Trophoblast cell (in vitro differentiated cells and primary cell): ENCODE data around the gene CMYA5.

ENCODE experiments used
- DNase-seq, 2 donors: peaks; one replicate each; pipeline ENCODE4 v3.0.0-alpha.2; 2016
- H2AFZ ChIP-seq: 2 replicates; pipeline ENCODE4 v1.6.1; 2013; ENCODE audit warnings: low read length, moderate library complexity, mild to moderate bottlenecking; ENCODE audit not compliant: insufficient read depth, poor library complexity
- H2AK5ac ChIP-seq: 2 replicates; pipeline ENCODE4 v1.6.1; 2013; ENCODE audit warnings: mild to moderate bottlenecking, low read length
- H2BK120ac ChIP-seq: 2 replicates; pipeline ENCODE4 v1.6.1; 2013; ENCODE audit warnings: low read length, mild to moderate bottlenecking, moderate library complexity; ENCODE audit not compliant: insufficient read depth, poor library complexity
- H2BK12ac ChIP-seq: 2 replicates; pipeline ENCODE4 v1.6.1; 2013; ENCODE audit warnings: mild to moderate bottlenecking, low read length, moderate library complexity
- H2BK5ac ChIP-seq: 2 replicates; pipeline ENCODE4 v1.6.1; 2013; ENCODE audit warnings: low read length, low read depth, moderate library complexity, mild to moderate bottlenecking; ENCODE audit not compliant: poor library complexity
- H3K14ac ChIP-seq: 2 replicates; pipeline ENCODE4 v1.6.1; 2013; ENCODE audit warnings: mild to moderate bottlenecking, low read length
- H3K18ac ChIP-seq: 2 replicates; pipeline ENCODE4 v1.6.1; 2013; ENCODE audit warnings: mild to moderate bottlenecking, low read length
- H3K23ac ChIP-seq: 2 replicates; pipeline ENCODE4 v1.6.1; 2013; ENCODE audit warnings: low read length
- H3K27ac ChIP-seq: 2 replicates; pipeline ENCODE4 v1.5.1; 2013; ENCODE audit warnings: low read depth, mild to moderate bottlenecking, inconsistent platforms, low read length, moderate library complexity
- H3K27me3 ChIP-seq: 2 replicates; pipeline ENCODE4 v1.6.1; 2013; ENCODE audit warnings: inconsistent platforms, mild to moderate bottlenecking, low read length, moderate library complexity; ENCODE audit not compliant: insufficient read depth
- H3K36me3 ChIP-seq, 2 experiments: 1 replicate in 1 of 2; 2 replicates in 1 of 2; pipeline ENCODE4 v1.6.1; 2013; ENCODE audit warnings: low read length in 2 of 2, mild to moderate bottlenecking in 2 of 2, moderate library complexity in 1 of 2; ENCODE audit not compliant: insufficient read depth in 2 of 2, control insufficient read depth in 1 of 2
- H3K4ac ChIP-seq: 2 replicates; pipeline ENCODE4 v1.6.1; 2013; ENCODE audit warnings: low read depth, mild to moderate bottlenecking, low read length, moderate library complexity
- H3K4me1 ChIP-seq, 2 experiments: 1 replicate in 1 of 2; 2 replicates in 1 of 2; pipeline ENCODE4 v1.6.1; 2013; ENCODE audit warnings: low read length in 2 of 2, mild to moderate bottlenecking in 2 of 2, moderate library complexity in 1 of 2; ENCODE audit not compliant: insufficient read depth in 2 of 2, control insufficient read depth in 1 of 2
- H3K4me2 ChIP-seq: 2 replicates; pipeline ENCODE4 v1.6.1; 2013; ENCODE audit warnings: inconsistent platforms, mild to moderate bottlenecking, low read length, moderate library complexity
- H3K4me3 ChIP-seq: 2 replicates; pipeline ENCODE4 v1.5.1; 2013; ENCODE audit warnings: mild to moderate bottlenecking, low read depth, low read length, inconsistent platforms
- H3K79me1 ChIP-seq: one replicate; pipeline ENCODE4 v1.6.1; 2013; ENCODE audit warnings: low read length
- H3K79me2 ChIP-seq: 2 replicates; pipeline ENCODE4 v1.6.1; 2013; ENCODE audit warnings: low read length, mild to moderate bottlenecking; ENCODE audit not compliant: control insufficient read depth, insufficient read depth, poor library complexity
- H3K9ac ChIP-seq: 2 replicates; pipeline ENCODE4 v1.6.1; 2013; ENCODE audit warnings: mild to moderate bottlenecking, low read length
- H3K9me3 ChIP-seq: 2 replicates; pipeline ENCODE4 v1.6.1; 2013; ENCODE audit warnings: low read depth, mild to moderate bottlenecking, control low read depth, inconsistent platforms, low read length; ENCODE audit not compliant: insufficient read depth
- H4K12ac ChIP-seq: 2 replicates; pipeline ENCODE4 v1.6.1; 2013; ENCODE audit warnings: low read depth, mild to moderate bottlenecking, low read length, moderate library complexity
- H4K8ac ChIP-seq: 2 replicates; pipeline ENCODE4 v1.6.1; 2013; ENCODE audit warnings: low read depth, mild to moderate bottlenecking, low read length, moderate library complexity
- H4K91ac ChIP-seq: one replicate; pipeline ENCODE4 v1.6.1; 2013; ENCODE audit warnings: low read depth, mild to moderate bottlenecking, low read length, moderate library complexity
- WGBS: extraction: QIAGEN DNeasy Blood & Tissue Kit; methylation state at CpG from one replicate; pipeline ENCODE4 v1.1.7; 2013; ENCODE audit warnings: missing lambda C conversion rate; ENCODE audit not compliant: insufficient read length, insufficient coverage; ENCODE audit errors: extremely low coverage; 5-methylcytosine and 5-hydroxymethylcytosine counted together

Gene CMYA5

DNA sequence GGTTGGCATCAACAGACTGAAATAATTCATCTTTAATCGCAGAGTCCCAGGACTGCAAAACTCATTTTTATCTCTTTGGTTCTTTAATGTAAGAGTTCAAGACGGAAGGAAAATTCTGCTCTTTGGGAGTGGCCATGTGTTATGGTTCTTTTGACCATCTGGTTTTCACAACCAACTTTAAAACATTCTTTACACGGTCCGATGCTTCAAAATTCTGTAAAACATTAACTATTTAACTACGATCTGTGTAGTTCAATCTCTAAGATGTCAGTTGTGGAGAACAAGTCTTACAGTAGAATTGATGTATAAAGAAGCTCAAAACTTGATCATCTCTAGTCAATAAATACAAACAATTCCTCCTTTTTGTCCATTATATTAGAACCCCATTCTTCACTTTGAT, 83.0 kb downstream of the CMYA5 start:
- no peak overlapping the region for H4K91ac ChIP-seq
- H3K79me1 ChIP-seq = no peaks in the 10 kb centered on the region
- H2BK12ac ChIP-seq = no peak overlapping the region
- no peak overlapping the region for H3K4me2 ChIP-seq
- no peak overlapping the region for H3K14ac ChIP-seq
- no peak overlapping the region for H2AK5ac ChIP-seq
- H4K8ac ChIP-seq = no peak overlapping the region
- H3K4me1 ChIP-seq = no peaks in the 10 kb centered on the region
- no peak overlapping the region for H3K27ac ChIP-seq
- no peak overlapping the region for H2AFZ ChIP-seq
- H2BK5ac ChIP-seq = no peak overlapping the region
- no peak overlapping the region for H3K9ac ChIP-seq
- no peak overlapping the region for H3K18ac ChIP-seq
- DNase-seq = no peak
- H3K79me2 ChIP-seq = no peaks in the 10 kb centered on the region
- no peaks in the 10 kb centered on the region for H3K27me3 ChIP-seq
- no peak overlapping the region for H3K23ac ChIP-seq
- H3K9me3 ChIP-seq = no peaks in the 10 kb centered on the region
- H3K4ac ChIP-seq = no peak overlapping the region
- no peaks in the 10 kb centered on the region for H3K36me3 ChIP-seq
- no CpG with 5 or more reads among the region's 5 CpGs for WGBS
- H4K12ac ChIP-seq = no peak overlapping the region
- no peak overlapping the region for H3K4me3 ChIP-seq
- no peak overlapping the region for H2BK120ac ChIP-seq

DNA sequence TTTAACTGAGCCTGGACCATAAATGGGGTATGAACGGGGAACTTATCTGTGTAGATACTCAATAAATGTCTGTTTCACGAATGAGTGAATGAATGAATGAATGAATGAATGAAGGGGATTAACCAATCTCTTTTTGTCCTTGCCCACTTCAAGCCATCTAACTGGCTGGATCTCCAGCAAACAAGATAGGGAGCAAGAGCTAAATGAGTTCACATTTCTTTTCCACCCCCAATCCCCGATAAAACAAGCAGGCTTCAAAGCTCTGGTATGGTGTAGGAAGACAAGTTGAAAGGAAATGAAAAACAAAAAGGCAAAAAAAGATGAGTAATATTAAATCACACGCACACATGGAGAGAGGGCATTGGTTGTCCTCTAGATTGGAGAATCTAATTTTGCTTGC, 84.0 kb downstream of the CMYA5 start:
- H3K18ac ChIP-seq = no peak overlapping the region
- DNase-seq = no peak
- H3K23ac ChIP-seq = no peak overlapping the region
- no peak overlapping the region for H2BK12ac ChIP-seq
- H3K27ac ChIP-seq = no peak overlapping the region
- no peaks in the 10 kb centered on the region for H3K9me3 ChIP-seq
- H4K12ac ChIP-seq = no peak overlapping the region
- no peaks in the 10 kb centered on the region for H3K79me2 ChIP-seq
- H3K14ac ChIP-seq = no peak overlapping the region
- H4K91ac ChIP-seq = no peak overlapping the region
- no peaks in the 10 kb centered on the region for H3K27me3 ChIP-seq
- no peaks in the 10 kb centered on the region for H3K79me1 ChIP-seq
- no peak overlapping the region for H2AK5ac ChIP-seq
- H3K4ac ChIP-seq = no peak overlapping the region
- no CpG with 5 or more reads among the region's 4 CpGs for WGBS
- no peaks in the 10 kb centered on the region for H3K4me1 ChIP-seq
- no peak overlapping the region for H3K4me2 ChIP-seq
- no peak overlapping the region for H4K8ac ChIP-seq
- no peak overlapping the region for H2AFZ ChIP-seq
- H3K9ac ChIP-seq = no peak overlapping the region
- no peak overlapping the region for H2BK120ac ChIP-seq
- H3K36me3 ChIP-seq = no peaks in the 10 kb centered on the region
- H3K4me3 ChIP-seq = no peak overlapping the region
- H2BK5ac ChIP-seq = no peak overlapping the region

GRCh38 chr5:79774171-79774854, 84.7 kb downstream of the CMYA5 start:
- Histone ChIP-seq H2AFZ (no peak overlapping the region), H3K9ac (no peak overlapping the region), H3K4me1 (no peaks in the 10 kb centered on the region), H3K9me3 (no peaks in the 10 kb centered on the region), H2BK5ac (no peak overlapping the region), H3K4ac (no peak overlapping the region), H3K79me1 (no peaks in the 10 kb centered on the region), H3K79me2 (no peaks in the 10 kb centered on the region), H3K23ac (no peak overlapping the region), H3K18ac (no peak overlapping the region), H3K14ac (no peak overlapping the region), H4K91ac (no peak overlapping the region), H3K4me2 (no peak overlapping the region), H2BK120ac (no peak overlapping the region), H2BK12ac (no peak overlapping the region), H4K12ac (no peak overlapping the region), H3K36me3 (no peaks in the 10 kb centered on the region), H2AK5ac (no peak overlapping the region), H3K4me3 (no peak overlapping the region), H4K8ac (no peak overlapping the region), H3K27me3 (no peaks in the 10 kb centered on the region), H3K27ac (no peak overlapping the region)
- peak; percentile 14 to 48 for DNase-seq
- no CpG with 5 or more reads among the region's 13 CpGs for WGBS

- Histone ChIP-seq H3K4ac (no peak overlapping the region), H2AFZ (no peak overlapping the region), H3K4me2 (no peak overlapping the region), H3K9me3 (no peaks in the 10 kb centered on the region), H3K79me2 (no peaks in the 10 kb centered on the region), H3K18ac (no peak overlapping the region), H3K27me3 (no peaks in the 10 kb centered on the region), H3K4me3 (no peak overlapping the region), H3K14ac (no peak overlapping the region), H2BK12ac (no peak overlapping the region), H3K27ac (no peak overlapping the region), H2BK120ac (no peak overlapping the region), H4K8ac (no peak overlapping the region), H3K4me1 (no peaks in the 10 kb centered on the region), H2BK5ac (no peak overlapping the region), H4K12ac (no peak overlapping the region), H3K36me3 (no peaks in the 10 kb centered on the region), H3K9ac (no peak overlapping the region), H4K91ac (no peak overlapping the region), H3K79me1 (no peaks in the 10 kb centered on the region), H2AK5ac (no peak overlapping the region), H3K23ac (no peak overlapping the region)
- WGBS = no CpG with 5 or more reads among the region's 4 CpGs
- no peak for DNase-seq
Observed at GRCh38 chr5:79774855-79775237, 85.2 kb downstream of the CMYA5 start.
